Measurements from ENCODE around the gene ARHGEF37.

DNA sequence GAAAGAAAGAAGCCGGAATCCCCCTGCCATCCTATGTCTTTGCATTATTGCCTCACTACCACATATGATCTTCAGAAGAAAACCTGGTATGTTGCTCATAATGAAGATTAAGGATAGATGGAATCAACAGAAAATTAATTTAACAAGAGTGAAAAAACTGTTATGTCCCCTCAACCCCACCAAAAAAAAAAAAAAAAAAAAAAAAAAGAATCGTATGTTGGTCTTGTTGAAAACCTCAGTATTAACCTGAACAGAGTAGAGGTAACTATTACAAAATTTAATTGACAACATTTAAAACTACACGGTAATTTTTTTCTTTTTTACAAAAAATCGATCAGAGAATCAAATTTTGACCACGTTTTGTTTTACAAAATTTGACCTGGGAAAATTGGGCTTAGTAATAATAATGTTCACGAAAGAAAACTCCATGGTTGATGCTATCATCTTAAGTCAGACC lies 29.2 kb upstream of the ARHGEF37 start:
- TF ChIP-seq POLR2AphosphoS5 (IDR thresholded peaks at IDR 0.05; ENCODE audit: low read depth, low read length) (no peak), POLR2A (IDR thresholded peaks at IDR 0.05; ENCODE audit: low read depth, low read length) (no peak)
